GM12872 (cell line): ENCODE data around the gene NRXN2.

Experiments used
- CTCF ChIP-seq: IDR thresholded peaks from 3 replicates; pipeline ENCODE4 v1.5.1; 2011; ENCODE audit warnings: low read depth, mild to moderate bottlenecking, low read length, moderate library complexity; ENCODE audit not compliant: insufficient read depth

Gene NRXN2

GRCh38 chr11:64755681-64756361, 32.8 kb upstream of the NRXN2 start:
- TF ChIP-seq CTCF: no peak

- no peak for TF ChIP-seq CTCF
Observed at GRCh38 chr11:64754919-64755662, 32.1 kb upstream of the NRXN2 start.

GRCh38 chr11:64754124-64754918, 31.3 kb upstream of the NRXN2 start:
- TF ChIP-seq CTCF: no peak

- TF ChIP-seq CTCF: no peak
Observed at GRCh38 chr11:64753380-64754123, 30.6 kb upstream of the NRXN2 start.

GRCh38 chr11:64753019-64753379, 30.0 kb upstream of the NRXN2 start:
- TF ChIP-seq CTCF: no peak

GRCh38 chr11:64752175-64752970, 29.4 kb upstream of the NRXN2 start:
- no peak for TF ChIP-seq CTCF
